ENCODE measurements around the gene SLC43A1. TPM values are rescaled to one million over a fixed set of nuclear protein-coding genes. Genes with fewer than 3 reads are reported as not detected.
"Not testable (repeated sequence)": the region's sequence is repeated elsewhere in the genome, so short reads cannot be mapped to it uniquely, and the experiment has no call there.

SLC43A1 gene
- total RNA-seq, 2 donors from 2014 or later = 18.2 to 20.9 TPM

DNA sequence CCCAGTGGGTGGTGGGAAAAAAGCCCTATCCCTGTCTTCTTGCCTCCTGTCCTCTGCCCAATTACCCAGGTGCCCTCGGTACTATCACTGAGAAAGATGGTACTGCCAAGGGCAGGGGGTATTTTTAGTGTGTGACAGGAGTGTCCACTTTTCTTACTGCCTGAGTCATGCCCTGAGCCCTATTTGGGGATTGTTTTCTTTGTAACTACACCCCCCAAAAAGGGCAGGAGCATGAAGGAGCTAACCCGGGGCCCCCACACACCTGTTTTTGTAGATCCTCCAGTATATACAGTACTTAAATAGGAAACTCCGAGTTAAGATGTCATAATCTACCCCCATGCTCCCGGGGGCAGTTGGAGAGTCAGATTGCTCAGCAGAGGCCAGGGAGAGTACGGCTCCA, 25.7 kb upstream of the SLC43A1 start:
- Histone ChIP-seq H3K36me3 (no peaks in the 10 kb centered on the region), H3K4me3 (no peak overlapping the region), H3K27me3 (replicated peaks; ENCODE audit: insufficient read depth) (no peaks in the 10 kb centered on the region), H3K4me1 (replicated peaks) (no peaks in the 10 kb centered on the region), H3K9me3 (no peaks in the 10 kb centered on the region), H3K27ac (no peak overlapping the region)
- 88% methylated on average over 5 of the region's 5 CpGs for WGBS
- DNase-seq (ENCODE audit: low spot score) = no peak
- intact Hi-C loops (cut with DNase I) = no loop called here
- TF ChIP-seq POLR2A (IDR thresholded peaks at IDR 0.05) (no peak), POLR2AphosphoS5 (IDR thresholded peaks at IDR 0.05) (no peak)
- TF ChIP-seq, protein P1, sequence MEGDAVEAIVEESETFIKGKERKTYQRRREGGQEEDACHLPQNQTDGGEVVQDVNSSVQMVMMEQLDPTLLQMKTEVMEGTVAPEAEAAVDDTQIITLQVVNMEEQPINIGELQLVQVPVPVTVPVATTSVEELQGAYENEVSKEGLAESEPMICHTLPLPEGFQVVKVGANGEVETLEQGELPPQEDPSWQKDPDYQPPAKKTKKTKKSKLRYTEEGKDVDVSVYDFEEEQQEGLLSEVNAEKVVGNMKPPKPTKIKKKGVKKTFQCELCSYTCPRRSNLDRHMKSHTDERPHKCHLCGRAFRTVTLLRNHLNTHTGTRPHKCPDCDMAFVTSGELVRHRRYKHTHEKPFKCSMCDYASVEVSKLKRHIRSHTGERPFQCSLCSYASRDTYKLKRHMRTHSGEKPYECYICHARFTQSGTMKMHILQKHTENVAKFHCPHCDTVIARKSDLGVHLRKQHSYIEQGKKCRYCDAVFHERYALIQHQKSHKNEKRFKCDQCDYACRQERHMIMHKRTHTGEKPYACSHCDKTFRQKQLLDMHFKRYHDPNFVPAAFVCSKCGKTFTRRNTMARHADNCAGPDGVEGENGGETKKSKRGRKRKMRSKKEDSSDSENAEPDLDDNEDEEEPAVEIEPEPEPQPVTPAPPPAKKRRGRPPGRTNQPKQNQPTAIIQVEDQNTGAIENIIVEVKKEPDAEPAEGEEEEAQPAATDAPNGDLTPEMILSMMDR (IDR thresholded peaks at IDR 0.05) = no peak

DNA sequence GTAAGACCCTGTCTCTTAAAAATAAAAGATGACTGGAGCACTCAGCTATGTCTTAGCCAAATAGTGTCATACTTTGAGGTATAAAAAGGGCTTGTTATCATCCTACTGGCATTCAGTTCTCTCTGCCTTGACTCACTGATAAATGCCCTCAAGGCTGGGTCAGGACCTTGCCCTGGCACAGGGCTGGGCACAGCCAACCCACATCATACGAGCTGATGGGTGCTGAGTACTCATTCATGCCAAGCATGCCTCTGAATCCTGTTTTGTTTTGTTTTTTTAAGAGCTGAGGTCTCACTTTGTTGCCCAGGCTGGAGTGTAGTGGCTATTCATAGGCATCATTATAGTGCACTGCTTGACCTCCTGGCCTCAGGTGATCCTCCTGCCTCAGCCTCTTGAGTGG, 23.8 kb upstream of the SLC43A1 start:
- WGBS = 81% methylated on average over 1 of the region's 1 CpG
- intact Hi-C loops (cut with DNase I) = no loop called here
- H3K36me3 ChIP-seq = no peaks in the 10 kb centered on the region
- H3K4me1 ChIP-seq (replicated peaks) = no peaks in the 10 kb centered on the region
- H3K27ac ChIP-seq = no peak overlapping the region
- no peaks in the 10 kb centered on the region for H3K9me3 ChIP-seq
- no peaks in the 10 kb centered on the region for H3K27me3 ChIP-seq (replicated peaks; ENCODE audit: insufficient read depth)
- H3K4me3 ChIP-seq = no peak overlapping the region
- TF ChIP-seq POLR2AphosphoS5 (IDR thresholded peaks at IDR 0.05) (no peak), POLR2A (IDR thresholded peaks at IDR 0.05) (no peak)
- TF ChIP-seq, protein P1 (IDR thresholded peaks at IDR 0.05) = no peak
- no peak for DNase-seq (ENCODE audit: low spot score)

DNA sequence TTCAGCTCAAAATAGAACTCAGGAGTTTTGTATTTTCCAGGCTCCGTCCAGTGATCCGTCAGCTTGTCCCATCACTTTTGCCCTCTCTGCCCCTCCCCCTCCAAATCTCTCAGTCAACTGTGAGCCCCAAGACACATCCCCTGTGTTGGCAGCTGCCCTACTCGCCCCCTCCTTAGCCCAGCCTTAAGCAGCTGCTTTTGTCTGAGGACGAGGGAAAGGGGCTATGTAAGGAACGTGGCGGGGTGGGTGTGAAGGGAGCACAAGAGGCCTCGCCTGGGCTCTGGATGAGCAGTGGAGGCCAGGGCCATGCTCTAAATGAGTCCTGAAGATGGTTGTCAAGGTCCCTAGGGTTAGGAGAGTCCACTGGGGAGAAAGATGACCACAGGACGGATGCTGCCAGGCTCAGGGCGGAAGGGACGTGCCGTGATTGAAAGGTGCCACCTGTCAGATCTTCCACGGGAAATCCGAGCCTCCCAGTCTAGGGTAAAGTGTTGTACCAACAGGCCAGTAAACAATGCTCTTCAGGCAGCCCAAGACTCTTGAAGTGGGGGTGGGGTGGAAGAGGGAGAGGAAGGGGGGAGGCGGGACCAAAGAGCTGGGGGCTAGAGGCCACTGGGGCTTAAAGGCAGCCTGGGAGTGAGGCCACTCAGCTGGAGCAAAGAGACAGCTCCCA, 21.6 kb upstream of the SLC43A1 start, which contains the start of gene SMTNL1:
SMTNL1 (plus strand) TSS at position 649 of the 673 bp plus-strand sequence. CDS start 5,048 bp downstream, outside the sequence.
- H3K4me1 ChIP-seq (replicated peaks) = no peaks in the 10 kb centered on the region
- no peaks in the 10 kb centered on the region for H3K36me3 ChIP-seq
- WGBS = 58% methylated on average over 14 of the region's 14 CpGs
- no peaks in the 10 kb centered on the region for H3K9me3 ChIP-seq
- H3K27ac ChIP-seq = no peak within 1 kb of the TSS
- intact Hi-C loops (cut with DNase I) = no loop called here
- no peak for DNase-seq (ENCODE audit: low spot score)
- H3K27me3 ChIP-seq (replicated peaks; ENCODE audit: insufficient read depth) = no peaks in the 10 kb centered on the region
- H3K4me3 ChIP-seq = no peak within 1 kb of the TSS
- TF ChIP-seq POLR2A (IDR thresholded peaks at IDR 0.05) (no peak), POLR2AphosphoS5 (IDR thresholded peaks at IDR 0.05) (no peak)
- TF ChIP-seq, protein P1 (IDR thresholded peaks at IDR 0.05) = no peak

- DNase-seq (ENCODE audit: low spot score); H3K27ac ChIP-seq; H3K27me3 ChIP-seq (replicated peaks; ENCODE audit: insufficient read depth); H3K9me3 ChIP-seq; H3K4me1 ChIP-seq (replicated peaks); H3K4me3 ChIP-seq; intact Hi-C loops (cut with DNase I); H3K36me3 ChIP-seq: not testable (repeated sequence)
- WGBS = 93% methylated on average over 7 of the region's 7 CpGs
Observed at GRCh38 chr11:57534449-57534848, 18.9 kb upstream of the SLC43A1 start.

DNA sequence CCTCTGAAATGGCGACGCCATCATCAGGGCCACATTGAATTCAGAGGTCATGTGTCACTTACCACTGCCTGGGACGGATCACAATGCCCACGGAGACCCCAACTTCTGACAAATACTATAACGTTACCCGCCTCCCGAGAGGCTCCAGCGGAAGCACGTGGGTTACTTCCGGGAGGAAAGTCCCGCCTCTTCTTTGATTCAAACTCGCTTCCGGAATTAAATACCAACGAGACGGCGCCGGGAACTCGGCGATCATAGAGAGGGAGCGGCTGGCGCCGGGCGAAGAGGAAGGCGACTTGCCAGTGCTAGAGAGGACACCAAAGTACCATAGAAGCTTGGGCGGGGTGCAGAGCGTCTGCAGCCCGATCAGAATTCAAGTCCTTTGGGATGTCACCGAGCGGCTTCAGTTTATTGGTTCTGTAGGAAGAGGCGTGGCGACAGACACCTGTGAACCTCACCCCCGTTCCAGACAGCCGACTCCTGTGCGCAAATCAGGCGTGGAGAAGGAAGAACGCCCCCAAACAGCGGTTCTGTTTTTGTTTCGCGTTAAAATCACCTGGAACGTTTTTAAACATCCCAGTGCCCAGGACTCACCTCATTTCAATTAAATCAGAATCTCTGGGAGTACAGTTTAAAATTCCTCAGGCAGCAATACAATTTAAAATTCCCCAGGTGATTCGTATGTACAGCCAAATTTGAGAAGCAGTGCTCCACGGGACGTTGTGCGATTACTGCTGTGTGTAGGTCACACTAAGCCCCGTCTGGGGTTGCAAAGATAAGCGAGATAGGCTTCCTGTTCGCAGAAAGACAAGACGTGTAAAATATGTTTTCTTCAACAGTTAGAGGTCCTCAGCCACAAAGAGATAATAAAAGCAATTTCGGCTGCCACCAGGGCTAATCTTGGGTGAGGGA, 15.3 kb upstream of the SLC43A1 start, which contains the start of gene TIMM10:
TIMM10 (minus strand) TSS at position 159 of the 912 bp plus-strand sequence. CDS start 565 bp downstream, outside the sequence.
- under 1% methylated on average over 49 of the region's 49 CpGs for WGBS
- intact Hi-C loops (cut with DNase I) = no loop called here

More for the DNA sequence above, 15.3 kb upstream of the SLC43A1 start, which contains the start of gene TIMM10:
- Histone ChIP-seq H3K36me3 (no peaks in the 10 kb centered on the region), H3K27me3 (replicated peaks; ENCODE audit: insufficient read depth) (no peaks in the 10 kb centered on the region), H3K9me3 (no peaks in the 10 kb centered on the region), H3K4me3 (peak within 1 kb of the TSS; percentile 48 to 53), H3K27ac (peak within 1 kb of the TSS; percentile 69 to 74), H3K4me1 (replicated peaks) (peaks cover 5% of the 10 kb centered on the region)
- TF ChIP-seq, protein P1 (IDR thresholded peaks at IDR 0.05) = no peak
- TF ChIP-seq POLR2AphosphoS5 (IDR thresholded peaks at IDR 0.05) = peak; percentile 99
- peak; percentile 55 for TF ChIP-seq POLR2A (IDR thresholded peaks at IDR 0.05)
- peak; percentile 98 for DNase-seq (ENCODE audit: low spot score)

All from prostate gland (tissue), 2 donors.